K562 (cell line): Measurements from ENCODE around the gene LYAR. TPM values are rescaled to one million over a fixed set of nuclear protein-coding genes. Genes with fewer than 3 reads are reported as not detected.

ENCODE experiments used
- CXXC5 ChIP-seq: fragments of 250-450 bp; sonication (Bioruptor Pico); IDR thresholded peaks from 2 replicates; pipeline ENCODE4 v1.8.0; 2022; ENCODE audit warnings: inconsistent platforms, mild to moderate bottlenecking, moderate library complexity
- EWSR1 ChIP-seq: fragments of 450-650 bp; IDR thresholded peaks from 2 replicates; pipeline ENCODE4 v1.6.1; 2018; ENCODE audit warnings: borderline replicate concordance, mild to moderate bottlenecking, low read depth, moderate library complexity; ENCODE audit not compliant: partially characterized antibody
- GTF2B ChIP-seq: IDR thresholded peaks from 2 replicates; pipeline ENCODE4 v1.6.1; 2011; ENCODE audit not compliant: insufficient read length; ENCODE audit errors: extremely low read depth
- ID3 ChIP-seq, 2 experiments: fragments of 250-450 bp in 1 of 2; fragments of 450-650 bp in 1 of 2; sonication (Bioruptor Pico) in 1 of 2; IDR thresholded peaks; 2 replicates each; pipeline versions ENCODE4 v1.6.1 to v1.8.0; 2016 to 2021; ENCODE audit warnings: mild to moderate bottlenecking in 2 of 2, moderate library complexity in 2 of 2, missing compliant biosample characterization in 1 of 2, missing genetic modification characterization in 1 of 2
- KAT2B ChIP-seq: IDR thresholded peaks from one replicate; pipeline ENCODE4 v1.6.1; 2012; ENCODE audit warnings: low read depth, mild to moderate bottlenecking, control low read depth, inconsistent platforms, low read length, moderate library complexity
- MAFK ChIP-seq: IDR thresholded peaks from 2 replicates; pipeline ENCODE4 v1.6.1; 2011; ENCODE audit warnings: low read length, improper control_type of control experiment
- MNT ChIP-seq, 2 experiments: fragments of 450-650 bp; conservative IDR thresholded peaks; 2 replicates each; pipeline ENCODE4 v1.6.1; 2017; ENCODE audit warnings: mild to moderate bottlenecking in 2 of 2, moderate library complexity in 2 of 2
- NR2C1 ChIP-seq, 2 experiments: fragments of 450-650 bp; IDR thresholded peaks; 2 replicates each; pipeline ENCODE4 v1.6.1; 2017; ENCODE audit warnings: mild to moderate bottlenecking in 2 of 2, antibody characterized with exemption in 1 of 2, inconsistent platforms in 1 of 2, missing compliant biosample characterization in 1 of 2, missing genetic modification characterization in 1 of 2
- POLR2AphosphoS2 ChIP-seq: IDR thresholded peaks from 2 replicates; pipeline ENCODE4 v1.6.1; 2012; ENCODE audit warnings: low read length, improper control_type of control experiment
- POLR3A ChIP-seq: IDR thresholded peaks from 2 replicates; pipeline ENCODE4 v1.6.1; 2011; ENCODE audit warnings: borderline replicate concordance, mild to moderate bottlenecking, moderate library complexity; ENCODE audit not compliant: insufficient read length, insufficient read depth; ENCODE audit errors: extremely low read depth
- RBM14 ChIP-seq: fragments of 200-400 bp; formaldehyde crosslinking; IDR thresholded peaks from 2 replicates; pipeline ENCODE4 v1.6.1; 2018; ENCODE audit warnings: low read depth, mild to moderate bottlenecking, low read length, moderate library complexity, borderline replicate concordance; ENCODE audit not compliant: insufficient read depth
- TAF1 ChIP-seq: IDR thresholded peaks from 2 replicates; pipeline ENCODE4 v1.6.1; 2011; ENCODE audit warnings: mild to moderate bottlenecking, low read length, moderate library complexity; ENCODE audit not compliant: insufficient read depth, control insufficient read depth, severe bottlenecking; ENCODE audit errors: extremely low read depth
- TRIM28 ChIP-seq: fragments of 450-650 bp; IDR thresholded peaks from 2 replicates; pipeline ENCODE4 v1.6.1; 2017
- U2AF1 ChIP-seq: fragments of 200-400 bp; formaldehyde crosslinking; optimal IDR thresholded peaks from 2 replicates; pipeline ENCODE3; 2017; ENCODE audit warnings: mild to moderate bottlenecking, low read depth, low read length, moderate library complexity
- ZNF3 ChIP-seq: fragments of 250-450 bp; sonication (Bioruptor Pico); IDR thresholded peaks from 2 replicates; pipeline ENCODE4 v1.5.0; 2021; ENCODE audit warnings: mild to moderate bottlenecking, moderate library complexity
- ZNF354B ChIP-seq: fragments of 250-450 bp; sonication (Bioruptor Pico); IDR thresholded peaks from 2 replicates; pipeline ENCODE4 v1.4.0; 2020
- ZNF584 ChIP-seq: fragments of 200-800 bp; sonication (Bioruptor generic); IDR thresholded peaks from 2 replicates; pipeline ENCODE4 v1.6.1; 2016; ENCODE audit warnings: low read depth, mild to moderate bottlenecking, missing genetic modification characterization, missing compliant biosample characterization
- polyA plus RNA-seq, 8 experiments: library from polyadenylated mRNA; depleted of rRNA in 4 of 8; stranded (reverse) in 5 of 8; unstranded in 3 of 8; fragments of >200 nt; fragmentation: Nextera tagmentation in 2 of 8; fragmentation: Illumina TruSeq in 1 of 8; extraction: Ambion mirVana in 2 of 8; extraction: Trizol in 1 of 8; gene quantifications; 2 replicates each; pipeline versions ENCODE4 v1.2.1 to v1.2.3, GENCODE V29; 2011 to 2014; ENCODE audit warnings: inconsistent platforms in 1 of 8, missing spikeins in 1 of 8
- total RNA-seq, 7 experiments: library from RNA; depleted of rRNA in 6 of 7; stranded (reverse); fragments of >200 nt in 6 of 7; fragmentation: Illumina TruSeq in 2 of 7; extraction: Trizol in 2 of 7; gene quantifications; 2 replicates each; pipeline versions ENCODE4 v1.2.1 to v1.2.3, GENCODE V29; 2011 to 2021; ENCODE audit warnings: low replicate concordance in 1 of 7
- TF ChIP-seq, protein P1 (sequence below): fragments of 200-800 bp; sonication (Bioruptor generic); IDR thresholded peaks from 2 replicates; pipeline ENCODE4 v1.6.1; 2017; ENCODE audit warnings: missing genetic modification characterization, missing compliant biosample characterization
- TF ChIP-seq, protein P2 (sequence below): fragments of 250-450 bp; sonication (Bioruptor Pico); IDR thresholded peaks from 2 replicates; pipeline ENCODE4 v1.8.0; 2021; ENCODE audit warnings: moderate library complexity, mild to moderate bottlenecking, inconsistent platforms

The LYAR gene
- total and polyA plus RNA-seq, 9 of the 15 experiments (the other 6 are each of a cell fraction or from before 2014, with no cell fraction given) = 28.3 to 172 (median 127) TPM

DNA sequence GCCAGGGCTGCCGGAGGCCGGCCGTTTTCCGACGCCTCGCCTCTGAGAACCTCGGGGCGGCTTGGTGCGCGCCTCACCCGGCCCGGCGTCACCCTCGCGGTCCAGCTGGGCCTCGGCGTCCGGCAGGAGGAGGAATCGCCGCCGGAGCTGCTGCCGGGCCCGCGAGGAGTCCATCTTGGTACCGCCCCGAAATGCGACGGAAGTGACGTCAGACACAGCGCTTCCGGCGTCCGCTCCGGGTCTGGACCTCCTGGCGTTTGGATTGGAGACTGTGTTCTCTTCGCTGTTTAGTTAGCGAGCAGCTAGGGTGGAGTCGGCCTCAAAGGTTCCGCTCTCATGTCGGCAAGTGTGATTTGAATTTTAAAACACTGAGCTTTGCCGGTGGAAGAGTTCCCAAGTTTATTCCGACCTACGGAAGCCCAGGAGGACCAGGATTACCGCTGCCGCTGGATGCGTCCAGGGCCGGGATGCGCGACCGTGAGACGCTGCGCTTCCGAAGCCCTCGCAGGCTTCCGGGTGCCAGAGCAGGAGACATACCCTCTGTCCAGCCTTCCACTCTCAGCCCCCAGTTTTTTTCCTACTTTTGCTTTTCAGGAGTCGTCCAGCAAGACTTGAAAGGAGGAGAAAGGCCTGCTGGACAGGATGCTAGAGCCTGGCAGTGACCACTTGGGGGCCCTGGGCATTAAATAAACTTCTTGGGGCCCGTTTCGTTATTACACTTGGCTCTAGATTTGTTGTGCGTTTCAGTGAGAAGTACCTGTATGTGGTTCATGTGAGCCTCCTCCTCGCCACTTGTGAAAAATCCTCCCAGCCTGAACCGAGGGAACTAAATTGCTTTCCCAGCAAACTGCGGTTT, 41.7 kb downstream of the LYAR start, which contains the start of gene TMEM128 (continued):
- TF ChIP-seq, protein P1, sequence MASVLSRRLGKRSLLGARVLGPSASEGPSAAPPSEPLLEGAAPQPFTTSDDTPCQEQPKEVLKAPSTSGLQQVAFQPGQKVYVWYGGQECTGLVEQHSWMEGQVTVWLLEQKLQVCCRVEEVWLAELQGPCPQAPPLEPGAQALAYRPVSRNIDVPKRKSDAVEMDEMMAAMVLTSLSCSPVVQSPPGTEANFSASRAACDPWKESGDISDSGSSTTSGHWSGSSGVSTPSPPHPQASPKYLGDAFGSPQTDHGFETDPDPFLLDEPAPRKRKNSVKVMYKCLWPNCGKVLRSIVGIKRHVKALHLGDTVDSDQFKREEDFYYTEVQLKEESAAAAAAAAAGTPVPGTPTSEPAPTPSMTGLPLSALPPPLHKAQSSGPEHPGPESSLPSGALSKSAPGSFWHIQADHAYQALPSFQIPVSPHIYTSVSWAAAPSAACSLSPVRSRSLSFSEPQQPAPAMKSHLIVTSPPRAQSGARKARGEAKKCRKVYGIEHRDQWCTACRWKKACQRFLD (CRISPR knock-in tag) = no peak
- TF ChIP-seq, protein P2, sequence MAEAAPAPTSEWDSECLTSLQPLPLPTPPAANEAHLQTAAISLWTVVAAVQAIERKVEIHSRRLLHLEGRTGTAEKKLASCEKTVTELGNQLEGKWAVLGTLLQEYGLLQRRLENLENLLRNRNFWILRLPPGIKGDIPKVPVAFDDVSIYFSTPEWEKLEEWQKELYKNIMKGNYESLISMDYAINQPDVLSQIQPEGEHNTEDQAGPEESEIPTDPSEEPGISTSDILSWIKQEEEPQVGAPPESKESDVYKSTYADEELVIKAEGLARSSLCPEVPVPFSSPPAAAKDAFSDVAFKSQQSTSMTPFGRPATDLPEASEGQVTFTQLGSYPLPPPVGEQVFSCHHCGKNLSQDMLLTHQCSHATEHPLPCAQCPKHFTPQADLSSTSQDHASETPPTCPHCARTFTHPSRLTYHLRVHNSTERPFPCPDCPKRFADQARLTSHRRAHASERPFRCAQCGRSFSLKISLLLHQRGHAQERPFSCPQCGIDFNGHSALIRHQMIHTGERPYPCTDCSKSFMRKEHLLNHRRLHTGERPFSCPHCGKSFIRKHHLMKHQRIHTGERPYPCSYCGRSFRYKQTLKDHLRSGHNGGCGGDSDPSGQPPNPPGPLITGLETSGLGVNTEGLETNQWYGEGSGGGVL (CRISPR knock-in tag) = no peak
- TF ChIP-seq ID3 (CRISPR knock-in tag; IDR thresholded peaks at IDR 0.05) (no peak), ID3 (tag; IDR thresholded peaks at IDR 0.05) (no peak), POLR2AphosphoS2 (peak; percentile 76; the same call in 1 of the 2 replicates), GTF2B (no peak), MAFK (no peak), MNT (conservative IDR thresholded peaks at IDR 0.05) (peak; percentile 66 to 80), NR2C1 (IDR thresholded peaks at IDR 0.05) (peak; percentile 28; the same call in 1 of the 2 replicates), NR2C1 (tag; IDR thresholded peaks at IDR 0.05) (no peak), U2AF1 (no peak), EWSR1 (no peak), TAF1 (peak; percentile 95), TRIM28 (0 out of 2 replicates have a peak, but pooled peaks have one; percentile 57), ZNF354B (CRISPR knock-in tag) (no peak), ZNF584 (0 out of 2 replicates have a peak, but pooled peaks have one; percentile 24), ZNF3 (no peak), RBM14 (no peak), POLR3A (no peak), KAT2B (no peak), CXXC5 (CRISPR knock-in tag) (peak; percentile 82)
